DOHH2 (cell line): Measurements from ENCODE around the gene FRMD4B.

Experiments
- H3F3A ChIP-seq: fragments of 200-600 bp; sonication (generic), shearing (Covaris generic); 2 replicates; pipeline ENCODE4 v1.6.0; 2016; ENCODE audit warnings: antibody characterized with exemption, mild to moderate bottlenecking; ENCODE audit not compliant: control insufficient read depth, insufficient read depth
- H3K27ac ChIP-seq: fragments of 200-600 bp; sonication (generic); 2 replicates; pipeline ENCODE4 v1.5.1; 2014; ENCODE audit warnings: low read depth, mild to moderate bottlenecking, low read length, moderate library complexity
- H3K27me3 ChIP-seq: fragments of 200-600 bp; sonication (generic); 2 replicates; pipeline ENCODE4 v1.6.1; 2014; ENCODE audit warnings: mild to moderate bottlenecking, low read length, mixed read lengths; ENCODE audit not compliant: control insufficient read depth
- H3K36me3 ChIP-seq: fragments of 200-600 bp; sonication (generic); 2 replicates; pipeline ENCODE4 v1.6.1; 2014; ENCODE audit warnings: mild to moderate bottlenecking, low read length, moderate library complexity, mixed read lengths; ENCODE audit not compliant: control insufficient read depth
- H3K4me1 ChIP-seq: fragments of 200-600 bp; sonication (generic); 2 replicates; pipeline ENCODE4 v1.6.1; 2014; ENCODE audit warnings: mild to moderate bottlenecking, low read length, mixed read lengths; ENCODE audit not compliant: control insufficient read depth
- H3K4me2 ChIP-seq: fragments of 200-600 bp; sonication (generic); 2 replicates; pipeline ENCODE4 v1.6.0; 2014; ENCODE audit warnings: mild to moderate bottlenecking, low read length, moderate library complexity
- H3K4me3 ChIP-seq: fragments of 200-600 bp; sonication (generic); 2 replicates; pipeline ENCODE4 v1.5.1; 2014; ENCODE audit warnings: mild to moderate bottlenecking, low read length, mixed read lengths
- H3K79me2 ChIP-seq: fragments of 200-600 bp; sonication (generic); 2 replicates; pipeline ENCODE4 v1.6.1; 2014; ENCODE audit warnings: mild to moderate bottlenecking, low read length, mixed read lengths; ENCODE audit not compliant: control insufficient read depth
- H3K9me2 ChIP-seq: fragments of 200-600 bp; sonication (generic); replicated peaks from 2 replicates; pipeline ENCODE4 v1.6.1; 2014; ENCODE audit warnings: mild to moderate bottlenecking, low read length, mixed read lengths; ENCODE audit not compliant: control insufficient read depth
- H3K9me3 ChIP-seq: fragments of 200-600 bp; sonication (generic); 2 replicates; pipeline ENCODE4 v1.6.1; 2014; ENCODE audit warnings: antibody characterized with exemption, low read length, mixed read lengths; ENCODE audit not compliant: control insufficient read depth, insufficient read depth
- H4K20me1 ChIP-seq: fragments of 200-600 bp; sonication (generic); 2 replicates; pipeline ENCODE4 v1.6.0; 2014; ENCODE audit warnings: low read depth, mild to moderate bottlenecking, antibody characterized with exemption, low read length, moderate library complexity; ENCODE audit not compliant: control insufficient read depth, insufficient read depth
- CTCF ChIP-seq: fragments of 200-600 bp; sonication (generic); IDR thresholded peaks from one replicate; pipeline ENCODE4 v1.5.1; 2014; ENCODE audit warnings: antibody characterized with exemption, mild to moderate bottlenecking, low read depth, low read length; ENCODE audit not compliant: poor library complexity, severe bottlenecking
- EZH2phosphoT487 ChIP-seq: fragments of 200-600 bp; sonication (generic); IDR thresholded peaks from 2 replicates; pipeline ENCODE4 v1.6.1; 2017; ENCODE audit warnings: borderline replicate concordance, mild to moderate bottlenecking, antibody characterized with exemption, low read length, moderate library complexity, mixed read lengths

The FRMD4B gene

GRCh38 chr3:69343875-69344274 lies 42.0 kb downstream of the FRMD4B start:
- Histone ChIP-seq H3K4me1 (no peaks in the 10 kb centered on the region), H4K20me1 (no peaks in the 10 kb centered on the region), H3K27ac (no peak overlapping the region), H3K27me3 (no peaks in the 10 kb centered on the region), H3K79me2 (no peaks in the 10 kb centered on the region), H3K36me3 (no peaks in the 10 kb centered on the region), H3F3A (no peaks in the 10 kb centered on the region), H3K9me2 (no peaks in the 10 kb centered on the region), H3K9me3 (no peaks in the 10 kb centered on the region), H3K4me2 (no peak overlapping the region), H3K4me3 (no peak overlapping the region)
- TF ChIP-seq CTCF = no peak
- no peak for TF ChIP-seq EZH2phosphoT487

GRCh38 chr3:69342074-69342473 lies 43.8 kb downstream of the FRMD4B start:
- no peaks in the 10 kb centered on the region for H4K20me1 ChIP-seq
- no peaks in the 10 kb centered on the region for H3K9me2 ChIP-seq
- H3K27me3 ChIP-seq = no peaks in the 10 kb centered on the region
- H3K36me3 ChIP-seq = no peaks in the 10 kb centered on the region
- no peak overlapping the region for H3K4me2 ChIP-seq
- H3K9me3 ChIP-seq = no peaks in the 10 kb centered on the region
- no peaks in the 10 kb centered on the region for H3K4me1 ChIP-seq
- H3K27ac ChIP-seq = no peak overlapping the region
- H3F3A ChIP-seq = no peaks in the 10 kb centered on the region
- no peak for TF ChIP-seq CTCF
- no peak for TF ChIP-seq EZH2phosphoT487
- no peak overlapping the region for H3K4me3 ChIP-seq
- no peaks in the 10 kb centered on the region for H3K79me2 ChIP-seq

- Histone ChIP-seq H3K4me2 (no peak overlapping the region), H3F3A (no peaks in the 10 kb centered on the region), H4K20me1 (no peaks in the 10 kb centered on the region), H3K9me2 (no peaks in the 10 kb centered on the region), H3K79me2 (no peaks in the 10 kb centered on the region), H3K27me3 (no peaks in the 10 kb centered on the region), H3K9me3 (peaks cover 3% of the 10 kb centered on the region; the same call in 1 of the 2 replicates), H3K4me1 (no peaks in the 10 kb centered on the region), H3K27ac (no peak overlapping the region), H3K36me3 (no peaks in the 10 kb centered on the region), H3K4me3 (no peak overlapping the region)
- TF ChIP-seq CTCF = no peak
- no peak for TF ChIP-seq EZH2phosphoT487
Observed at GRCh38 chr3:69339760-69340159, 46.1 kb downstream of the FRMD4B start.

GRCh38 chr3:69338911-69339310 lies 47.0 kb downstream of the FRMD4B start:
- Histone ChIP-seq H3K27me3 (no peaks in the 10 kb centered on the region), H3K9me3 (peaks cover 3% of the 10 kb centered on the region; the same call in 1 of the 2 replicates), H3K79me2 (no peaks in the 10 kb centered on the region), H3K4me2 (no peak overlapping the region), H3K9me2 (no peaks in the 10 kb centered on the region), H3K4me3 (no peak overlapping the region), H4K20me1 (no peaks in the 10 kb centered on the region), H3K4me1 (no peaks in the 10 kb centered on the region), H3K27ac (no peak overlapping the region), H3F3A (no peaks in the 10 kb centered on the region), H3K36me3 (no peaks in the 10 kb centered on the region)
- no peak for TF ChIP-seq CTCF
